ACHN (cell line): ENCODE results near the gene OR13F1.
A peak's percentile ranks its signal among the peaks of the same experiment; 100 is the strongest.
"Not testable (repeated sequence)": the region's sequence is repeated elsewhere in the genome, so short reads cannot be mapped to it uniquely, and the experiment has no call there.

ENCODE experiments used
- DNase-seq: peaks from one replicate; pipeline ENCODE4 v3.0.0-alpha.2; 2015
- in situ Hi-C: cut with HindIII; loops from 2 replicates; pipeline ENCODE4 v1.10.0; 2017; ENCODE audit warnings: low sequenced_read_pairs, low pct_ligation_motif_present, low pct_unique_long_range_greater_than_20kb

The OR13F1 gene, protein sequence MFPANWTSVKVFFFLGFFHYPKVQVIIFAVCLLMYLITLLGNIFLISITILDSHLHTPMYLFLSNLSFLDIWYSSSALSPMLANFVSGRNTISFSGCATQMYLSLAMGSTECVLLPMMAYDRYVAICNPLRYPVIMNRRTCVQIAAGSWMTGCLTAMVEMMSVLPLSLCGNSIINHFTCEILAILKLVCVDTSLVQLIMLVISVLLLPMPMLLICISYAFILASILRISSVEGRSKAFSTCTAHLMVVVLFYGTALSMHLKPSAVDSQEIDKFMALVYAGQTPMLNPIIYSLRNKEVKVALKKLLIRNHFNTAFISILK

DNA sequence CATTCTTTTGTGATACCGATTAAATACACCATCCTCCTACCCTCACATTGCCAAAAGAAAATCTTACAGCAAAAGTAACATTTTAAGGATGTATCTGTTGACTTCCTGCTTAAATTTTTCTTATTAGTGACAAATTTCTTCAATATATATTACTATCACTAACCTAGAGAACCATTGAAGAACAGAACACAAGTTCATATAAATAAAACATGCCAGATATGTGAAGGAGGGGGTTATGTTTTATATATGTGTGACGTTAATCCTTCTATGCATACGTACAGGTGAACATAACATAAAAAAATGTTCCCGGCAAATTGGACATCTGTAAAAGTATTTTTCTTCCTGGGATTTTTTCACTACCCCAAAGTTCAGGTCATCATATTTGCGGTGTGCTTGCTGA lies at the start of gene OR13F1:
TSS of gene OR13F1 (plus strand) at position 301 of the 400 bp plus-strand sequence. CDS start at position 301, 0 bp downstream.
- in situ Hi-C loops = no loop called here
- no peak for DNase-seq

DNA sequence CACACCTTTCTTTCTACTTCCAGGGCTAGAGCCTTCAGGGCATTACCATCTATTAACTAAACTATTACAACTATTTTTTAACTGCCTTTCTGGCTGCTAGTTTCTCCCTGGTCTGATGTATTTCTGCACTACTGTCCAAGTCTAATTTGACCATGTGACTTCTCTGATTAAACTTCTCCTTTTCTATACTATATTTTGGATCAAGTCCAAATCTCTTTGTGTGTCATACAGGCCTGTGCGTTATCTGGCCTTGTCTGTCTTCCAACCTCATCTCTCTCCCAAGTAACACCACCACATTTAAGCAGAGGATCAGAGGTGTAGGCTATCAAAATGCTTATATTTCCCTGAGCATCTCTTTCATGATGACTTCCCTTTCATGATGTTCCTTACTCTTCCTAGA lies 47.2 kb upstream of the OR13F1 start:
- DNase-seq = no peak
- in situ Hi-C loops = no loop called here

DNA sequence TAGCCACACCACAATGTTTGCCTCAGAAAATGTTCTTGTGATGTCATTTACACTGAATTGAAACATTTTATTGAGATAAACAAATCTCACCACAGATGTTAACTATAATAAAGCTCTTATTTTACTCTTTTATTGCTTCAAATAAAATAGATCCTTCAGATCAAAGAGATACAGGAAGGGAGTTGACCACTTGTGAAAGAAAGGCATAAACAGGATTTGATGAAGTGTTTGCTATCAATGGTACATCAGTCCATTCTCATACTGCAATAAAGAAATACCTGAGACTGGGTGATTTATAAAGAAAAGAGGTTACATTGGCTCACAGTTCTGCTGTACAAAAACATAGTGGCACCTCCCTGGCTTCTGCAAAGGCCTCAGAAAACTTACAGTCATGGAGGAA lies 40.2 kb upstream of the OR13F1 start:
- in situ Hi-C loops = no loop called here
- no peak for DNase-seq

DNA sequence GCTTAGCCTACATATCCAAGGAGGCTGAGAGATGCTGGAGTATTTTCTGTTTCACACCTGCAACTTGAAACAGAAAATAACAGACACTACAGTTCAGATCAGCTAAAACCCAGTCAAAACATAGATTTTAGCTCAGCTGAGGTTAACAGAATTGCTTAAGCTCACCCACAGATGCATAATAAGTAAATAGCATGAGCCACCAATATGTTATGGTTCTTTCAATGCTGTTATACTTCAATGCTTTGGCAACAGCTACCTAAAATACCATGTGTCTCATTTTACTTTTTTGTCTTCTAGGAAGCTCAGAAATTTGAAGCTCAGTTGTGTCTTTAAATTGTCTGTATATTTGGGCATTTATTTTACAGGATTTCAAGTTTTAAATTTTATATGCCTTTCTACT lies 35.8 kb upstream of the OR13F1 start:
- in situ Hi-C loops = no loop called here
- no peak for DNase-seq

DNA sequence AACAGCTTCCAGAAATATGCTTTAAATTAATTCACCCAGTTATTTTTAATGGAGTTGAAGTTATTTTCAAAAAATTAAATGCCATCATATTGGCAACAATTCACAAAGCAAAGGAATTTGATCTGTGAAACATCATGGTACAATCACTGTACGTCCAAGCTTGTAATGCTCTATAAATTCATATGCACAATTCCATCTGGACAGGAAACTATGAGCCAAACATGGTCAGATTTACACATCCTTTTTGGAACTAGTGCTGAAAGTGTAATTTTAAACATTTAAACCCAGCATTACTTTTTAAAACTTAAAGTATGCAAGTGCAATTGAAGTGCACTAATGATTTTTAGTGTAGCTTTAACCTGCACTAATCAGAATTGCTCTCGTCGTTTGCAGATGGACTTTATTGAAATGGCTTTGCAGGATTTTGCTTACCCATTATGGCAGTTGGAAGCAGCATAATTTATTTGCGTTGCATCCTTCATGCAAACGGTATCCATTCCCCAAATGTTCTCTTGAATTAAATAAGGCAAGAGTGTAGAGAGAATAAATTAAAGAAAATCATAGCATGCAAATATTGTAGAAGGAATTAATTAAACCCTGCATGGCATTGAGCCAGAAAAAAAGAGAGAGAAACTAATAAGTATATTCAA lies 21.0 kb upstream of the OR13F1 start:
- no peak for DNase-seq
- in situ Hi-C loops = no loop called here

DNA sequence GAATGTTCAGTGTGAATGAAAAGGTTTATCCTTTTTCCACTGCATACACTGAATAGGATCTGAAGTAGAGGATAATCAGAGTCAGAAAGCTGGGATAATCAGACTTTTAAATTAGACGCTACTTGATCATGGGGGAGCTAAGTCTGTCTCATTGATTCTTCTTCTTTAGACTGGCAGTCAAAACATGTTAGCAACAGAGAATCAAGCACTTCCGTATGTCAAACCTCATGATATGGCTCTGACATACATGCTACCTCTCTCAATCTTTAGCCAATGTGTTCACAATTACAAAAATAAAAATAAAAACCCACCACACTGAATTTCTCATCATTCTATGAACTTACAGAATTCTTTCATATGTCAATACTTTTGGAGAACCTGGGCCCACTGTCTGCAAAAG lies 19.0 kb upstream of the OR13F1 start:
- in situ Hi-C loops = no loop called here
- DNase-seq = no peak

DNA sequence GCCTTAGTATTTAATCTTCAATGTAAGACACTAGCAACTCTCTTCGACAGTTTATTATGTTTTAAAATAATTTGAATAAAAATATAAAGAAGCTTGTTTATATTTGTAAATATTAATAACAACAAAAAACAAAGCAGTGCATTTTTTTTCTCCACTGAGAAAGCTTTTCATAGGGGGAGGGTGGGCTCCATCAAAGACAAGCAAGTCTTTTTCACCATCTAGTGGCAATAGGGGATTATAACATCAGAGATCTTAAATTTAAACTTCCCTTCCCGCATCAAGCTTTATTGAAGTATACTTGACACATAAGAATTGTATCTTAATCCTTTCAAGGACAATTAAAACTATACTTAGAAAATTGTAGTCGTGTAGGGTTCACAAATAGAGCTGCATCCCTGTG lies 9.3 kb upstream of the OR13F1 start:
- peak; percentile 4 for DNase-seq
- in situ Hi-C loops = no loop called here

DNA sequence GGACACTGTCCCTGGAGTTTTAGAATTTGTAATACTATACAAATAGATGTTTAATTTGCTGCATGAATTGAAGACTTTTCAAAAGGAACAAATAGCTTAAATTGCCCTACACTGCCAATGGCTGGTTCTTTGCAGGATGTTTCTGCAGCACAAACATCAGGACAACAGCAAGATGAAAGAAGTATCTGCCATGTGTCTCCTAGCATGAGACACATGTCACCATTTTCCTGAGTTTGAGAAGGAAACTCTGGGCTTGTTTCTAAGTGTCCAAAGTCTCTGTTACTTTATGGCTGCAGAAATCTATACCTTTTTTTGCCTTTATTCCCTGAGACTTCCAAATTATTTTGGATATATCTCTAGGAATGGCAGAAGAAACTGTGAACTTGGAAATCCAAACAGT lies 623 bp upstream of the OR13F1 start:
- DNase-seq = no peak
- in situ Hi-C loops = no loop called here

DNA sequence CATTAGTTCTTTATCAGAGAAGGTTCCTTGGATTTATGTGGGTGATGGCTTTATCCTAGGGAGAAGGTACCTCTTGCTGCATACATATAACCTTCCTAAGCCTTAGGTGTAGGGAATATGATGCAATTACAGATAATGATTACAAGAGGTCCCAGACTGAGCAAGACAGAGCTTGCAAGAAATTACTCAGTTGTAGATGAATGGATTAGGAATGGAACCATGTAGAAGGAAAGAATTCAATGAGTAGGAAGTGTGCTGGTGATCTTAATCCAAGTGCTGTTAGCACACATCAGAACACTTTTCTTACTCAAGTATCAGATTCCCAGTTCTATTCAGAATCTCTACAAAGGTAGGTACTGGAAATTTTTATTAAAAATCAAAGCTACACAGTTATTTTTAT lies 2.5 kb downstream of the OR13F1 start:
- in situ Hi-C loops = no loop called here

DNA sequence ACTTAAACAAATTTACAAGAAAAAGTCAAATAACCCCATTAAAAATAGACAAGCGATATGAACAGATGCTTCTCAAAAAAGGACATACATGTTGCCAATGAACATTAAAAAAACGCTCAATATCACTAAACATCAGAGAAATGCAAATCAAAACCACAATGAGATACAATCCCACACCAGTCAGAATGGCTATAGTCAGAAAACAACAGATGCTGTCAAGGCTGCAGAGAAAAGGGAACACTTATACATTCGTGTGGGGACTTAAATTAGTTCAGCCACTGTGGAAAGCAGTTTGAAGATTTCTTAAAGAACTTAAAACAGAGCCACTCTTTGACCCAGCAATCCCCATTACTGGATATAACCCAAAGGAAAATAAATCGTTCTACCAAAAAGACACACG lies 10.8 kb downstream of the OR13F1 start:
- in situ Hi-C loops = no loop called here
- no peak for DNase-seq

More for the DNA sequence above, 2.5 kb downstream of the OR13F1 start:
- no peak for DNase-seq

DNA sequence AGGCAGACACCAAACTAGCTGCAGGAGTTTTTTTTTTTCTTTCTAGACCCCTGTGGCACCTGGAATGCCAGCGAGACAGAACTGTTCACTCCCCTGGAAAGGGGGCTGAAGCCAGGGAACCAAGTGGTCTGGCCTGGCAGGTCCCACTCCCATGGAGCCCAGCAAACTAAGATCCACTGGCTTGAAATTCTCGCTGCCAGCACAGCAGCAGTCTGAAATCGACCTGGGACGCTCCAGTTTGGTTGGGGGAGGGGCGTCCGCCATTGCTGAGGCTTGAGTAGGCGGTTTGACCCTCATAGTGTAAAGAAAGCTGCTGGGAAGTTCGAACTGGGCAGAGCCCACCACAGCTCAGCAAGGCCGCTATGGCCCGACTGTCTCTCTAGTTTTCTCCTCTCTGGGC lies 16.2 kb downstream of the OR13F1 start:
- in situ Hi-C loops, DNase-seq: not testable (repeated sequence)

DNA sequence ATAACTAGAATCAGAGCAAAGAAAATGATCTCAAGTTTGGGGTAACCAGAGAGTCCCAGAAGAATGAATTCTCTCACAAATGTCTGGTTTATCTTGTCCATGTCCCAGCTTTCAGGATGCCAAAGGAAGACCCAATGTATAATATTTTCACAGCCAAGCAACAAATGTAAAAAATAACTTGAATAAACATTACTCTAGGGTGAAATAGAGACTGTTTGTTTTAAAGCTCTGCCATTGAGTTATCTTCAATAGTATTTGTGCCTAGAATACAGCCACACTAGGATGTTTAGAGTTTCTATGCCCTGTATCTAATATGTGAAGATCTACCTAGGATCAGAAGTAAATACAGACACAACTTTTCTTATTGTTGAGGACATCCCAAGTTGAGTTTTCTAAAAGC lies 23.0 kb downstream of the OR13F1 start, which contains the start of gene OR13C4:
TSS of gene OR13C4 (minus strand) at position 101 of the 400 bp plus-strand sequence. CDS start at position 101, 0 bp downstream.
- no peak for DNase-seq
- in situ Hi-C loops = no loop called here

DNA sequence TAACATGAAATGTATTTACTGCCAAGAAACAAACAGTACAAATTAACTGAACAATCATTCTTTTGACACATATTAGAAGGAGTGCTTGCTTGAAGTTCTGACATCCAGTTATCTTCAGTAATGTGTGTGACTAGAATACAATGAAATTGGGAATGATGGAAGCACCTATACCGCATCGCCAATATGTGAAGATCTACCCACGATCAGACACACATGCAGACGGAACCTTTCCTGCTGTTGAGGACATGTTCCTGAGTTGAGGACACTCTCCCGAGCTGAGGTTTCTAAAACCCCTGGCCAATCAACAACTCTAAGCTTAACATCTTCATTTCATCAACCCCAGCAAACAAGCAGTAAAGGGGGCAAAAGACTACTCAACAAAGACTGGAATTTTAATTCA lies 32.7 kb downstream of the OR13F1 start, which contains the start of gene OR13C3:
TSS of gene OR13C3 (minus strand) at position 101 of the 400 bp plus-strand sequence. CDS start 133 bp downstream, outside the sequence.
- in situ Hi-C loops = no loop called here
- DNase-seq = no peak

DNA sequence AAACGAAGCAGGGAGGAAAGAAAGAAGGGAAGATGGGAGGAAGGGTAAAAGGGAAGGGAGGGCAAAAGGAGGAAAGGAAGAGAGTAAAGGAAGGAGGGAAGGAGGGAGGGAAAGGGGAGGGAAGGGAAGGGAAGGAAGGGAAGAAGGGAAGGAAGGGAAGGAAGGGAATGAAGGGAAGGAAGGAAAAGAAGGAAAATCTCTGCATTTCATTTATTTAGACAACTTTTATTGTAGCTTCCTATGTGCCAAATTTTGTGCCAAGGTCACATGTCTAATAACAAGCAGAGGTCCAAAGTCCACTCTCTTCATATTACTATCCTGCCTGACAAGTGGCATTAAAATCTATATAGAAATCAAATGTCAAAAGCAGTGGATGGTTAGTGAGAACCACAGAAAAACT lies 35.2 kb downstream of the OR13F1 start:
- DNase-seq = no peak
- in situ Hi-C loops = no loop called here

DNA sequence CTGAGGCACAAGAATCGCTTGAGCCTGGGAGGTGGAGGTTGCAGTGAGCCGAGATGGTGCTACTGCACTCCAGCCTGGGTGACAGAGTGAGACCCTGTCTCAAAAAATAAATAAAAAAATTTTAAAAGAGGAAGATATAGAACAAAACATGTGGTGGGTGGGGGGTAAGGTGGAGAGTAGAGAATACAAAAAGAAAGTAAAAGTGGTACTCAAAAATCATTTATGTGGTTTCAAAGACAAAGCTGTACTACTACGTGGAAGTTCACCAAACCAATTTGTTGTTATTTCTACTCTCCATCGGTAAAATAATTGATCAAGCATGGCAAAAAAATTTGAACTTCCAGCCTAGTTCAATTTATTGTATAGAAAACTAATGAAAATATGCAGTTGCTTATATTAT lies 40.6 kb downstream of the OR13F1 start:
- no peak for DNase-seq
- in situ Hi-C loops = no loop called here

DNA sequence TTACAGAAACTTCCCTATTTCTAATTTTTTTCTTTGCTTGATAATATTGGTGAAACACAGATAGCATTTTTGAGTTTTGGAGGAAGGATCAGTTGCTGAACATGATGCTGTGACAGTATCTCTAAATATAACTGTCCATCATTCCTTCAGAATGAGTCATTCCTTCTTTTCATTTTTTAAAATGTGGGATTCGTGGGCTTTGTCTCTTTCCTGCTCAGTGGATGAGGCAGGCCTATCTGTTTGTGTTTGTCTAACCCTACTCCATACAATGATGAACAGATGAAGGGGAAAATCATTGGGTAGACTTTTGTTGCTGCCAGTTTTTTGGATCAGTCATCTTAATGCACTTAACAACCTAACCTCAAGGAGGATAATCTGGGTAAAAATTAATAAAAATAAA lies 49.2 kb downstream of the OR13F1 start:
- no peak for DNase-seq
- in situ Hi-C loops = no loop called here
